ENCODE measurements around the gene RPL37A.
A peak's percentile ranks its signal among the peaks of the same experiment; 100 is the strongest.

Gene RPL37A

GRCh38 chr2:216498379-216499352 lies at the start of gene RPL37A:
RPL37A (plus strand) TSS chr2:216498844; CDS start chr2:216498875, 31 bp downstream.
- Histone ChIP-seq H3K27me3 (ENCODE audit: control insufficient read depth, insufficient read depth, low read length) (no peaks in the 10 kb centered on the region), H3K27ac (ENCODE audit: low read depth, low read length) (peak within 1 kb of the TSS; percentile 95), H3K9ac (ENCODE audit: low read length) (peak within 1 kb of the TSS; percentile 96), H3K4me3 (ENCODE audit: low read depth, low read length) (peak within 1 kb of the TSS; percentile 80), H3K36me3 (ENCODE audit: control insufficient read depth, insufficient read depth, low read length) (peaks cover 48% of the 10 kb centered on the region), H3K4me1 (ENCODE audit: control insufficient read depth, insufficient read depth, low read length) (peaks cover 12% of the 10 kb centered on the region), H3K9me3 (ENCODE audit: control insufficient read depth, insufficient read depth, low read depth, low read length) (no peaks in the 10 kb centered on the region)

GRCh38 chr2:216450346-216450745 lies 48.3 kb upstream of the RPL37A start:
- H3K4me3 ChIP-seq (ENCODE audit: low read depth, low read length) = no peak overlapping the region
- H3K36me3 ChIP-seq (ENCODE audit: control insufficient read depth, insufficient read depth, low read length) = peaks cover 89% of the 10 kb centered on the region
- peaks cover 1% of the 10 kb centered on the region for H3K4me1 ChIP-seq (ENCODE audit: control insufficient read depth, insufficient read depth, low read length)
- H3K9ac ChIP-seq (ENCODE audit: low read length) = no peak overlapping the region
- peaks cover 33% of the 10 kb centered on the region for H3K9me3 ChIP-seq (ENCODE audit: control insufficient read depth, insufficient read depth, low read depth, low read length)
- H3K27me3 ChIP-seq (ENCODE audit: control insufficient read depth, insufficient read depth, low read length) = no peaks in the 10 kb centered on the region
- no peak overlapping the region for H3K27ac ChIP-seq (ENCODE audit: low read depth, low read length)

GRCh38 chr2:216450784-216451183 lies 47.9 kb upstream of the RPL37A start:
- Histone ChIP-seq H3K4me1 (ENCODE audit: control insufficient read depth, insufficient read depth, low read length) (no peaks in the 10 kb centered on the region), H3K36me3 (ENCODE audit: control insufficient read depth, insufficient read depth, low read length) (peaks cover 91% of the 10 kb centered on the region), H3K9me3 (ENCODE audit: control insufficient read depth, insufficient read depth, low read depth, low read length) (peaks cover 35% of the 10 kb centered on the region), H3K27ac (ENCODE audit: low read depth, low read length) (no peak overlapping the region), H3K4me3 (ENCODE audit: low read depth, low read length) (no peak overlapping the region), H3K9ac (ENCODE audit: low read length) (no peak overlapping the region), H3K27me3 (ENCODE audit: control insufficient read depth, insufficient read depth, low read length) (no peaks in the 10 kb centered on the region)

- Histone ChIP-seq H3K9ac (ENCODE audit: low read length) (no peak overlapping the region), H3K4me3 (ENCODE audit: low read depth, low read length) (no peak overlapping the region; the same call in 1 of the 2 replicates), H3K4me1 (ENCODE audit: control insufficient read depth, insufficient read depth, low read length) (no peaks in the 10 kb centered on the region), H3K27me3 (ENCODE audit: control insufficient read depth, insufficient read depth, low read length) (no peaks in the 10 kb centered on the region), H3K36me3 (ENCODE audit: control insufficient read depth, insufficient read depth, low read length) (peaks cover 61% of the 10 kb centered on the region), H3K27ac (ENCODE audit: low read depth, low read length) (no peak overlapping the region), H3K9me3 (ENCODE audit: control insufficient read depth, insufficient read depth, low read depth, low read length) (peaks cover 19% of the 10 kb centered on the region)
These were observed 44.6 kb upstream of the RPL37A start for GRCh38 chr2:216453955-216454614.

GRCh38 chr2:216463148-216463547 lies 35.5 kb upstream of the RPL37A start:
- Histone ChIP-seq H3K4me1 (ENCODE audit: control insufficient read depth, insufficient read depth, low read length) (no peaks in the 10 kb centered on the region), H3K9me3 (ENCODE audit: control insufficient read depth, insufficient read depth, low read depth, low read length) (no peaks in the 10 kb centered on the region), H3K9ac (ENCODE audit: low read length) (no peak overlapping the region), H3K4me3 (ENCODE audit: low read depth, low read length) (no peak overlapping the region), H3K27me3 (ENCODE audit: control insufficient read depth, insufficient read depth, low read length) (no peaks in the 10 kb centered on the region), H3K36me3 (ENCODE audit: control insufficient read depth, insufficient read depth, low read length) (peaks cover 12% of the 10 kb centered on the region; the same call in 1 of the 2 replicates), H3K27ac (ENCODE audit: low read depth, low read length) (no peak overlapping the region)

- no peak overlapping the region for H3K27ac ChIP-seq (ENCODE audit: low read depth, low read length)
- no peak overlapping the region for H3K9ac ChIP-seq (ENCODE audit: low read length)
- H3K4me1 ChIP-seq (ENCODE audit: control insufficient read depth, insufficient read depth, low read length) = no peaks in the 10 kb centered on the region
- H3K27me3 ChIP-seq (ENCODE audit: control insufficient read depth, insufficient read depth, low read length) = no peaks in the 10 kb centered on the region
- H3K9me3 ChIP-seq (ENCODE audit: control insufficient read depth, insufficient read depth, low read depth, low read length) = no peaks in the 10 kb centered on the region
- H3K36me3 ChIP-seq (ENCODE audit: control insufficient read depth, insufficient read depth, low read length) = peaks cover 17% of the 10 kb centered on the region; the same call in 1 of the 2 replicates
- no peak overlapping the region for H3K4me3 ChIP-seq (ENCODE audit: low read depth, low read length)
These were observed 34.4 kb upstream of the RPL37A start for GRCh38 chr2:216464104-216464720.

- Histone ChIP-seq H3K9me3 (ENCODE audit: control insufficient read depth, insufficient read depth, low read depth, low read length) (no peaks in the 10 kb centered on the region), H3K4me1 (ENCODE audit: control insufficient read depth, insufficient read depth, low read length) (no peaks in the 10 kb centered on the region), H3K9ac (ENCODE audit: low read length) (no peak overlapping the region), H3K27ac (ENCODE audit: low read depth, low read length) (no peak overlapping the region), H3K4me3 (ENCODE audit: low read depth, low read length) (no peak overlapping the region), H3K36me3 (ENCODE audit: control insufficient read depth, insufficient read depth, low read length) (peaks cover 22% of the 10 kb centered on the region), H3K27me3 (ENCODE audit: control insufficient read depth, insufficient read depth, low read length) (no peaks in the 10 kb centered on the region)
These were observed 33.0 kb upstream of the RPL37A start for GRCh38 chr2:216465579-216466195.

- H3K27ac ChIP-seq (ENCODE audit: low read depth, low read length) = no peak overlapping the region
- no peaks in the 10 kb centered on the region for H3K27me3 ChIP-seq (ENCODE audit: control insufficient read depth, insufficient read depth, low read length)
- H3K9ac ChIP-seq (ENCODE audit: low read length) = no peak overlapping the region
- no peaks in the 10 kb centered on the region for H3K4me1 ChIP-seq (ENCODE audit: control insufficient read depth, insufficient read depth, low read length)
- H3K9me3 ChIP-seq (ENCODE audit: control insufficient read depth, insufficient read depth, low read depth, low read length) = no peaks in the 10 kb centered on the region
- no peak overlapping the region for H3K4me3 ChIP-seq (ENCODE audit: low read depth, low read length)
- H3K36me3 ChIP-seq (ENCODE audit: control insufficient read depth, insufficient read depth, low read length) = peaks cover 22% of the 10 kb centered on the region
These were observed 30.8 kb upstream of the RPL37A start for GRCh38 chr2:216467845-216468244.

GRCh38 chr2:216469661-216470060 lies 29.0 kb upstream of the RPL37A start:
- no peaks in the 10 kb centered on the region for H3K4me1 ChIP-seq (ENCODE audit: control insufficient read depth, insufficient read depth, low read length)
- no peaks in the 10 kb centered on the region for H3K9me3 ChIP-seq (ENCODE audit: control insufficient read depth, insufficient read depth, low read depth, low read length)
- no peak overlapping the region for H3K27ac ChIP-seq (ENCODE audit: low read depth, low read length)
- no peak overlapping the region for H3K9ac ChIP-seq (ENCODE audit: low read length)
- H3K27me3 ChIP-seq (ENCODE audit: control insufficient read depth, insufficient read depth, low read length) = no peaks in the 10 kb centered on the region
- H3K36me3 ChIP-seq (ENCODE audit: control insufficient read depth, insufficient read depth, low read length) = peaks cover 17% of the 10 kb centered on the region
- H3K4me3 ChIP-seq (ENCODE audit: low read depth, low read length) = no peak overlapping the region

- Histone ChIP-seq H3K4me1 (ENCODE audit: control insufficient read depth, insufficient read depth, low read length) (peaks cover 7% of the 10 kb centered on the region), H3K27me3 (ENCODE audit: control insufficient read depth, insufficient read depth, low read length) (no peaks in the 10 kb centered on the region)
These were observed 25.5 kb upstream of the RPL37A start for GRCh38 chr2:216473187-216473586.

More at GRCh38 chr2:216473187-216473586, 25.5 kb upstream of the RPL37A start:
- Histone ChIP-seq H3K27ac (ENCODE audit: low read depth, low read length) (no peak overlapping the region), H3K9ac (ENCODE audit: low read length) (no peak overlapping the region), H3K36me3 (ENCODE audit: control insufficient read depth, insufficient read depth, low read length) (peaks cover 21% of the 10 kb centered on the region), H3K4me3 (ENCODE audit: low read depth, low read length) (no peak overlapping the region), H3K9me3 (ENCODE audit: control insufficient read depth, insufficient read depth, low read depth, low read length) (no peaks in the 10 kb centered on the region)

All from HUES6 (cell line).